ENCODE results near the gene ENDOD1. TPM values are rescaled to one million over a fixed set of nuclear protein-coding genes. Genes with fewer than 3 reads are reported as not detected.

ENDOD1 gene
- total RNA-seq, 1 donor from 2014 or later, result 12.3 TPM

GRCh38 chr11:95149651-95150364 lies 60.2 kb downstream of the ENDOD1 start:
- peak overlapping the region; percentile 28 for H3K27ac Mint-ChIP-seq (ENCODE audit: unreplicated experiment)
- peaks cover 2% of the 10 kb centered on the region for H3K9me3 Mint-ChIP-seq
- no peaks in the 10 kb centered on the region for H3K36me3 Mint-ChIP-seq (ENCODE audit: low read depth)
- H3K27me3 Mint-ChIP-seq (ENCODE audit: low read depth), result peaks cover 5% of the 10 kb centered on the region
- peak overlapping the region; percentile 86 for H3K4me3 Mint-ChIP-seq
- H3K4me1 Mint-ChIP-seq, result peaks cover 34% of the 10 kb centered on the region
- peak; percentile 56 for DNase-seq (ENCODE audit: low read depth, low spot score)
- TF ChIP-seq, protein P1, sequence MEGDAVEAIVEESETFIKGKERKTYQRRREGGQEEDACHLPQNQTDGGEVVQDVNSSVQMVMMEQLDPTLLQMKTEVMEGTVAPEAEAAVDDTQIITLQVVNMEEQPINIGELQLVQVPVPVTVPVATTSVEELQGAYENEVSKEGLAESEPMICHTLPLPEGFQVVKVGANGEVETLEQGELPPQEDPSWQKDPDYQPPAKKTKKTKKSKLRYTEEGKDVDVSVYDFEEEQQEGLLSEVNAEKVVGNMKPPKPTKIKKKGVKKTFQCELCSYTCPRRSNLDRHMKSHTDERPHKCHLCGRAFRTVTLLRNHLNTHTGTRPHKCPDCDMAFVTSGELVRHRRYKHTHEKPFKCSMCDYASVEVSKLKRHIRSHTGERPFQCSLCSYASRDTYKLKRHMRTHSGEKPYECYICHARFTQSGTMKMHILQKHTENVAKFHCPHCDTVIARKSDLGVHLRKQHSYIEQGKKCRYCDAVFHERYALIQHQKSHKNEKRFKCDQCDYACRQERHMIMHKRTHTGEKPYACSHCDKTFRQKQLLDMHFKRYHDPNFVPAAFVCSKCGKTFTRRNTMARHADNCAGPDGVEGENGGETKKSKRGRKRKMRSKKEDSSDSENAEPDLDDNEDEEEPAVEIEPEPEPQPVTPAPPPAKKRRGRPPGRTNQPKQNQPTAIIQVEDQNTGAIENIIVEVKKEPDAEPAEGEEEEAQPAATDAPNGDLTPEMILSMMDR (conservative IDR thresholded peaks at IDR 0.05), result no peak

- H3K36me3 Mint-ChIP-seq (ENCODE audit: low read depth), result no peaks in the 10 kb centered on the region
- peak overlapping the region; percentile 85 for H3K27ac Mint-ChIP-seq (ENCODE audit: unreplicated experiment)
- peaks cover 35% of the 10 kb centered on the region for H3K4me1 Mint-ChIP-seq
- TF ChIP-seq, protein P1 (conservative IDR thresholded peaks at IDR 0.05), result peak; percentile 84
- DNase-seq (ENCODE audit: low read depth, low spot score), result peak; percentile 83
- H3K4me3 Mint-ChIP-seq, result peak overlapping the region; percentile 86
- peaks cover 2% of the 10 kb centered on the region for H3K9me3 Mint-ChIP-seq
- H3K27me3 Mint-ChIP-seq (ENCODE audit: low read depth), result peaks cover 5% of the 10 kb centered on the region
Observed at GRCh38 chr11:95150956-95151684, 61.5 kb downstream of the ENDOD1 start.

DNA sequence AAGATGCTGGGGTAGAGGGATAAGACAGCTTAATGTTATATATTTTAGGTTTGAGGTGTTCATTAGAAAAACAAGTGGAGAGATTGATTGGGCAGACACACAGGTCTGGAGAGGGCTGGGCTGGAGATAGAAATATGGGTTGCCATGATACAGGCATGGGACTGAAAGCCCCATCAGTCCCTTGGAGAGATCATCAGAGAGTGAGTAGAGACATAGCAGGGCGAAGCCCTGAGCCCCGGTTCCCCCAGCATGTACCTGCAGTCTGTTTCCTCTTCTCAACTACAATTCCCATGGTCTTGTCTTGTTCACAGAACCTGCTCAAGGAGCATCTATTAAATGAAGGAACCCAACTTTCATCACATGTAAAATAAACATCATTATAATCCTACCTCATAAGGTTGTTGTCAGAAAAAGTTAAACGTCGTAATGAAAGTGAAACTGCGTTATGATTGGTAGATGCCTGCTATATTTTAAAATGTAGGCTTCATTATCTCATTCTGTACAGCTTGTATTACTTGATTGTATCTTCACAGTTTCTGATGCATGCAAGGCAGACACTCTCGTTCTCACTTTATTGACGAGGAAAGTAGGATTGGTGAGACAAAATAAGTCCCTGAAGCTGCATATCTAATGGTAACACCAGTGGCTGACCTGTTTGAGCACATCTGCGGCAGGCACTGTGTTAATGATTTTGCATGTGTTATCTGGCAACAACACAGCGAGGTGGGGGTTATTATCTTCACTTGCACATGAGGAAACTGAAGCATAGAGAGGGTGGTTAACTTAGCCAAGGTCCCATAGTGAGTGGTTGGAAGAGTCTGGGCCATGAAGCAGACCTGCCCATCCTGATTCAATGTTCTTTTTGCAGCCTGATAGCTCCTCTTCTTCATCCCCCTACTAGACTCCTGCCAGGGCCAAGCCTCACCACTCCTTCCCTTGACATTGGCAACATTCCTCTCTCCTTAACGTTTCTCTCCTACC lies 63.5 kb downstream of the ENDOD1 start:
- peaks cover 4% of the 10 kb centered on the region for H3K9me3 Mint-ChIP-seq

GRCh38 chr11:95153857-95154246 lies 64.2 kb downstream of the ENDOD1 start:
- Mint-ChIP-seq H3K36me3 (ENCODE audit: low read depth) (no peaks in the 10 kb centered on the region), H3K27ac (ENCODE audit: unreplicated experiment) (no peak overlapping the region), H3K9me3 (peaks cover 6% of the 10 kb centered on the region), H3K27me3 (ENCODE audit: low read depth) (peaks cover 5% of the 10 kb centered on the region), H3K4me3 (no peak overlapping the region), H3K4me1 (peaks cover 41% of the 10 kb centered on the region)
- TF ChIP-seq, protein P1 (conservative IDR thresholded peaks at IDR 0.05), result no peak
- DNase-seq (ENCODE audit: low read depth, low spot score), result no peak

More for the DNA sequence above, 63.5 kb downstream of the ENDOD1 start:
- Mint-ChIP-seq H3K4me1 (peaks cover 41% of the 10 kb centered on the region), H3K36me3 (ENCODE audit: low read depth) (no peaks in the 10 kb centered on the region), H3K27ac (ENCODE audit: unreplicated experiment) (no peak overlapping the region), H3K4me3 (no peak overlapping the region), H3K27me3 (ENCODE audit: low read depth) (peaks cover 5% of the 10 kb centered on the region)
- no peak for DNase-seq (ENCODE audit: low read depth, low spot score)
- TF ChIP-seq, protein P1 (conservative IDR thresholded peaks at IDR 0.05), result no peak

DNA sequence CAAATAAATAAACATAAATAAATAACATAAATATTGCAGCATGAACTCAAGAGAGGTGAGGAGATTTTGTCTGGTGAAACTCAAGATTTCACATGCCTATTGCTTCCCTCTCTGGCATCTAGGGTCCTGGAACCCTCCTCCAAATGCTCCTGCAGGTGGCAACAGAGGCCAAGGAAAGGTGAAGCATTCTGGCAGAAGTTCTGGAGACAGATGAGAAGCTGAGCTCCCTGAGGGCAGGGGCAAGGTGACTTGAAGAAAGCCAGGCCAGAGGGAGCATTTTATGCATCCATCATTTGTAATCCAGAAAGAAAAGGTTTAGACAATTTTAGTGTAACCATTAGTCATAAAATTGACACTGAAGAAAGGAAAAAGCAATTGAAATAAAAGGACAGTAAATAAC lies 64.9 kb downstream of the ENDOD1 start:
- DNase-seq (ENCODE audit: low read depth, low spot score), result peak; percentile 43
- Mint-ChIP-seq H3K36me3 (ENCODE audit: low read depth) (no peaks in the 10 kb centered on the region), H3K27me3 (ENCODE audit: low read depth) (peaks cover 5% of the 10 kb centered on the region), H3K4me3 (peak overlapping the region; percentile 24), H3K27ac (ENCODE audit: unreplicated experiment) (no peak overlapping the region), H3K9me3 (peaks cover 6% of the 10 kb centered on the region), H3K4me1 (peaks cover 34% of the 10 kb centered on the region)
- TF ChIP-seq, protein P1 (conservative IDR thresholded peaks at IDR 0.05), result peak; percentile 72
